AG09319 (cell line): ENCODE measurements around the gene SLC6A1.
A peak's percentile ranks its signal among the peaks of the same experiment; 100 is the strongest.
"Not testable (repeated sequence)": the region's sequence is repeated elsewhere in the genome, so short reads cannot be mapped to it uniquely, and the experiment has no call there.

ENCODE experiments used
- DNase-seq: peaks from one replicate; pipeline ENCODE4 v3.0.0-alpha.2; 2010; ENCODE audit warnings: low read depth; ENCODE audit errors: extremely low read depth
- TF ChIP-seq, protein P1 (sequence below): IDR thresholded peaks from 2 replicates; pipeline ENCODE4 v1.5.1; 2011; ENCODE audit warnings: low read depth, mild to moderate bottlenecking, inconsistent platforms, low read length, moderate library complexity

The SLC6A1 gene

DNA sequence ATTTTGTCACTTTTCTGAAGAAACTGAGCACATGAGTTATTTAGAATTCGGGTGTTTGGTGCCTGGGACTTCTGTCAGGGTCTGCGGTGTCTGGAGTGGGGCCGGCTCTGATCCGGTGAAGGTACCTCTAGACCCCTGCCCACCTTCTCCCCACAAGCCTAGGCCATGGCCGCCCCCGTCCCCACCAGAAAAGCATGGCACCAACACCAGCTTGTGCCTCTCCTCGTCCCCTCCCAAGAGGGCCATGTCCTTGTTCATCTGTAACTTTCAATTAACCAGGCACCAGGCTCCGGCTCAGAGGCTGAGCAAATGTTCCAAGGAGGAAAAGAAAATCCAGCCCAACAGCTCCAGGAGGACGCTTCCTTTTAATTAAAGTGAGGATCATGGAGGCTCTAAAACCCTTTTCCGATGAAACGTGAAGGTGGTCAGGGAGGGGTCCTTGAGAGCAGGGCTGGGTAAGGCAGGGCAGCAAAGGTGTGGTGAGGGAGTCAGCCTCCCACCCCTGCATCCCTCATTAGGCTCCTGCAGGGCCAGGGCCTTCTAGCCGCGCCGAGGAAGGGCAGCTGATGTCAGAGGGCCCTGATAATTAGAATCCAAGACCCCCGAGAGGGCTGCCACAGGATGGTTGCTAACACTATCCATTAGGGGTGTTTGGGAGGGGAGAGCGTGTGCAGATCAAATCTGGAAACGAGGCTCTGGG is 62.3 kb downstream of the SLC6A1 start:
- TF ChIP-seq, protein P1, sequence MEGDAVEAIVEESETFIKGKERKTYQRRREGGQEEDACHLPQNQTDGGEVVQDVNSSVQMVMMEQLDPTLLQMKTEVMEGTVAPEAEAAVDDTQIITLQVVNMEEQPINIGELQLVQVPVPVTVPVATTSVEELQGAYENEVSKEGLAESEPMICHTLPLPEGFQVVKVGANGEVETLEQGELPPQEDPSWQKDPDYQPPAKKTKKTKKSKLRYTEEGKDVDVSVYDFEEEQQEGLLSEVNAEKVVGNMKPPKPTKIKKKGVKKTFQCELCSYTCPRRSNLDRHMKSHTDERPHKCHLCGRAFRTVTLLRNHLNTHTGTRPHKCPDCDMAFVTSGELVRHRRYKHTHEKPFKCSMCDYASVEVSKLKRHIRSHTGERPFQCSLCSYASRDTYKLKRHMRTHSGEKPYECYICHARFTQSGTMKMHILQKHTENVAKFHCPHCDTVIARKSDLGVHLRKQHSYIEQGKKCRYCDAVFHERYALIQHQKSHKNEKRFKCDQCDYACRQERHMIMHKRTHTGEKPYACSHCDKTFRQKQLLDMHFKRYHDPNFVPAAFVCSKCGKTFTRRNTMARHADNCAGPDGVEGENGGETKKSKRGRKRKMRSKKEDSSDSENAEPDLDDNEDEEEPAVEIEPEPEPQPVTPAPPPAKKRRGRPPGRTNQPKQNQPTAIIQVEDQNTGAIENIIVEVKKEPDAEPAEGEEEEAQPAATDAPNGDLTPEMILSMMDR = no peak
- DNase-seq = no peak

DNA sequence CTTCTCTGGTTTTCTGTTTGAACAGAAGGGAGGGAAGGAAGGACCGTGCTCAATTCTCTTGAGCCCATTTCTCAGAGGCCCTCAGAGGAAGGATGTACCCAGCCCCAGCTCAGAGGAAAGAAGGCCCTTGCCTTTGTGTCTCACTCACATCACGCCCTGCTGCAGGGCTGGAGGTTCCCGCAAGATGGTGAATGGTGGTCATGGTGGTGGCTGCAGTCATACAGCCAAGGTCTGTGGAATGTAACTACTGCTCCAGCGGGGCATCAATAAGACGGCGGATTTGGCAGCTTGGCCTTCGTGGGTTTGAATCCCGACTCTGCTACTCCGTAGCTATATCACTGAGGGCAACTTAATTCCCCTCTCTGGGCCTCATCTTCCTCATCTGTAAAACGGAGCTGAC is 62.9 kb downstream of the SLC6A1 start:
- no peak for DNase-seq
- TF ChIP-seq, protein P1 = no peak

DNA sequence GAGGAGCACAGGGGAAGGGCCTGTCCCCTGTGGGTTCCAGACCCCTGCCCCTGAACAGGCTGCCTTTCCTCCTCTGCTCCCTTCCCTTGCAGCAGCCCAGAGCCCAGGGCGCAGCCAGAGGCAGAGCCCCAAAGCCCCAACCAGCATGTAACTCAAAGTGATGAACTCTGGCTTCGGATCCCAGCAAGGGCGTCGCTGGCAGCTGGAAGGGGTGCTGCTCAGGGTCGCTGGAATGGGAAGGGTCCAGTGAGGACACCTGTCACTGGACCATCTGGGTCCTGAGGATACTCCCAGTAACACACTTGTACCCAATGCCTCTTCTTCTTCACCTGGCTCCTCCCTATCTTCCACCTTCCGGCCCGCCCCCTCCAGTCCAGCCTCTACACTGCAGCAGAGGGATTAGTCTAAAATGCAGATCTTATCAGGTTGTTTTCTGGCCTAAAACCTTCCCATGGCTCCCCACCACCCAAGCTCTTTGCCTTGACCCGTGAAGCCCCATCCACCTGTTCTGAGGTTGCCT is 64.0 kb downstream of the SLC6A1 start:
- TF ChIP-seq, protein P1 = no peak

DNA sequence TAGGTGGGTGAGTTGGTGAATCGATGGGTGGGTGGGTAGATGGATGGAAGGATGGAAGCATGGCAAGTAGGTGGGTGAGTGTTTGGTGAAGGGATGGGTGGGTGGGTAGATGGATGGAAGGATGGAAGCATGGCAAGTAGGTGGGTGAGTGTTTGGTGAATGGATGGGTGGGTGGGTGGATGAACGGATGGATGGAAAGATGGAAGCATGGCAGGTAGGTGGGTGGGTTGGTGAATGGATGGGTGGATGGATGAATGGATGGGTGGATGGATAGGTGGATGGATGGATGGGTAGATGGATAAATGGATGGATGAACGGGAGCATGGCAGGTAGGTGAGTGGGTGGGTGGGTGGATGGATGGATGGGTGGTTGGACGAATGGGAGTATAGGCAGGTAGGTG is 65.1 kb downstream of the SLC6A1 start:
- no peak for DNase-seq
- TF ChIP-seq, protein P1 = no peak

More for the DNA sequence above, 64.0 kb downstream of the SLC6A1 start:
- no peak for DNase-seq

DNA sequence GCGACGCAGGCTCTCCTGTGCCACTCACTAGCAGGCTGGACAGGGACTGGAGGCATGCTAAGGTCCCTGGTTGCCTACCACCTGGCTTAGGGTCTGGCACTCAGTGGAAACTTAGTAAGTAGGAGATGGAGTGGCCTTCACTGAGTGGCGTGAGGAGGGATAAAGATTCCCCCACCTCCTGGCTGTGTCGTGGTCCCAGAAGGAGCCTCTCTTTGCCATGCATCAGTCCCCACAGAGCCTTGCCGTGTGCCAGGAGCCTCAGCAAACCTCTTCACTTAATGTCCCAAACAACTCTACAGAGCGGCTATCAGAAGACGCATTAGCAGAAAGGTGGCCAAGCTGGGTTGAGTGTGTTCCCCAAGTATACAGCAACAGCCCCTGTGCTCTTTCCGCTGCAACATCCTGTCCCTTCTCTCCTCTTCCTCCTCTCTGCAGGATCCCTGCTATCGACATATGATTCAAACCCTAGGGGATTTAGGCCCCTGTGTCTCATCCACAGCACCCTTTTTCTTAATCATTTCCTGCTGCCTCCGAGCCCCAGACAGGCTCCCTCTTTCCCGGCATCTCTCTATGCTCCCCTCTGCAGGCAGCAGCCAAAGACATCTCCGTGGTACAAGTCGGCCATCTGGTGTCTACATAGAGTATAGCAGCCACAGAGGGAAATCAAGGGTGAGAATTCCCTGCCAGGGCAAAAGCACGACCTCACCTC is 66.7 kb downstream of the SLC6A1 start:
- TF ChIP-seq, protein P1 = peak; percentile 86
- peak; percentile 18 for DNase-seq

DNA sequence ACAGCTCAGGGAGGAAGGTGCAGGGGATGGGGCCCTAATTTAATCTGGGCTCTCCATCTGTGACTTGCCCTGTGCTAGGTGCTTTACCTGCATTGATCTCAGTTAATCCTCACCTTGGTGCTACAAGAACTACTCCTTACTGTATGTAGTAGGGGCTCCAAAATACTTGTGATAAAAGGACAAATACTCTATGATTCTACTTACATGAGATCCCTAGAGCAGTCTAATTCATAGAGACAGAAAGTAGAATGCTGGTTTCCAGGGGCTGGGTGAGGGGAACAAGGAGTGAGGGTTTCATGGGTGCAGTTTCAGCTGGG is 67.2 kb downstream of the SLC6A1 start:
- DNase-seq = no peak
- TF ChIP-seq, protein P1 = no peak

DNA sequence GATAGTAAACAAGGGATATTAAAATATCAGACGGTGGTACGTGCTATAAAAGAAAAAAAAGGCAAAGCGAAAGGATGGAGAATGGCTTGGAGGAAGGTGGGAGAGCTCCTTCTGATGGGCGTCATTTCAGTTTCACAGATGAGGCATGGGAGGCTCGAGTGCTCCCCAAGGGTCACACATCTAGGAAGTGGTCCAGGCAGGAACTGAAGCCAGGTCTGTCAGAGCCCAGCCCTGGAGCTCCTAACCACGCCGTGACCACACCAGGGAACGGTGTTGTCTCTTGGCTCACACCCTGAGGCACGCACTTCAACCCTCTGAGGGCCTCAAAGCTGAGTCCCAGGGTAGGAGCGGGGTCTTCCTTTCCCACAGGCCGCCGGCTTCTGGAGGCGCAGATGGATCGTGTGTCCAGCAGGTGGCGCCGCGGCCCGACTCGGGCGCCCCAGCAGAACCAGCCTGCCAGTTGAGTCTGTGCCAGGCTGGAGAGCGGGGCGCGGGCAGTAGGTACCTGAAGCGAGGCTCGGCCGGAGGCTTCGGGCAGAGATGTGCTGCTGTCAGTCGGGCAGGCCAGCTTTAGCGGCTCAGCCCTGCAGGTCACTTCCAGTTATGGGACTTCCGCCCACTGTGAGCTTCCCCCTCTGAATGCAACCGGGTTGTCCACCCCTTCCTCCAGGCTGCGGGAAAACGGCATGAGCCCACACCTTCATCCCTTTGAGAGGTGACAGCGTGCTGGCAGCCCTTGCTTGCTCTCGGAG is 68.1 kb downstream of the SLC6A1 start:
- DNase-seq = no peak
- TF ChIP-seq, protein P1 = peak; percentile 85

DNA sequence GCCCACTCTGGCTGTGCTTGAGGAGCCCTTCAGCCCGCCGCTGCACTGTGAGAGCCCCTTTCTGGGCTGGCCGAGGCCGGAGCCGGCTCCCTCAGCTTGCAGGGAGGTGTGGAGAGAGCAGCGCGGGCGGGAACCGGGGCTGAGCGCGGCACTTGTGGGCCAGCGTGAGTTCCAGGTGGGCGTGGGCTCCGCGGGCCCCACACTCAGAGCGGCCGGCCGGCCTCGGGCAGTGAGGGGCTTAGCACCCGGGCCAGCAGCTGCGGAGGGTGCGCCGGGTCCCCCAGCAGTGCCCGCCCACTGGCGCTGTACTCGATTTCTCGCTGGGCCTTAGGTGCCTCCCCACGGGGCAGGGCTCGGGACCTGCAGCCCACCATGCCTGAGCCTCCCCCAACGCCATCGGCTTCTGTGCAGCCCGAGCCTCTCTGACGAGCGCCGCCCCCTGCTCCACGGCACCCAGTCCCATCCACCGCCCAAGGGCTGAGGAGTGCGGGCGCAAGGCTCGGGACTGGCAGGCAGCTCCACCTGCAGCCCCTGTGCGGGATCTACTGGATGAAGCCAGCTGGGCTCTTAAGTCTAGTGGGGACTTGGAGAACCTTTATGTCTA is 68.8 kb downstream of the SLC6A1 start:
- DNase-seq = not testable (repeated sequence)
